Glutamatergic neuron (in vitro differentiated cells): ENCODE results near the gene CAPG. TPM values are rescaled to one million over a fixed set of nuclear protein-coding genes. Genes with fewer than 3 reads are reported as not detected.
"Not testable (repeated sequence)": the region's sequence is repeated elsewhere in the genome, so short reads cannot be mapped to it uniquely, and the experiment has no call there.

ENCODE experiments used
- DNase-seq: peaks from one replicate; pipeline ENCODE4 v3.0.0; 2022
- H3K27ac Mint-ChIP-seq: one replicate; pipeline ENCODE4 v1.8.0; 2020; ENCODE audit warnings: mild to moderate bottlenecking, mixed read lengths, inconsistent platforms; ENCODE audit not compliant: unreplicated experiment
- H3K27me3 Mint-ChIP-seq: one replicate; pipeline ENCODE4 v1.8.0; 2020; ENCODE audit warnings: mild to moderate bottlenecking, moderate library complexity, mixed read lengths, inconsistent platforms; ENCODE audit not compliant: unreplicated experiment
- H3K36me3 Mint-ChIP-seq: one replicate; pipeline ENCODE4 v1.8.0; 2020; ENCODE audit warnings: mild to moderate bottlenecking, mixed read lengths, inconsistent platforms; ENCODE audit not compliant: unreplicated experiment
- H3K4me1 Mint-ChIP-seq: one replicate; pipeline ENCODE4 v1.8.0; 2020; ENCODE audit warnings: mild to moderate bottlenecking, low read depth, mixed read lengths, inconsistent platforms; ENCODE audit not compliant: unreplicated experiment
- H3K4me3 Mint-ChIP-seq: one replicate; pipeline ENCODE4 v1.8.0; 2020; ENCODE audit warnings: mild to moderate bottlenecking, mixed read lengths, inconsistent platforms; ENCODE audit not compliant: unreplicated experiment
- H3K9me3 Mint-ChIP-seq: one replicate; pipeline ENCODE4 v1.8.0; 2020; ENCODE audit warnings: mild to moderate bottlenecking, moderate library complexity, mixed read lengths, inconsistent platforms; ENCODE audit not compliant: unreplicated experiment
- CTCF ChIP-seq: fragments of 200-600 bp; sonication (generic); IDR thresholded peaks from one replicate; pipeline ENCODE4 v1.5.0; 2021; ENCODE audit not compliant: partially characterized antibody, unreplicated experiment
- total RNA-seq: library from RNA; stranded (reverse); fragmentation: NEBNext Ultra II Directional; extraction: Animal tissue kit (Norgen Biotek cat#: 25700); gene quantifications from one replicate; pipeline ENCODE4 v1.2.1, GENCODE V29; 2021; ENCODE audit not compliant: unreplicated experiment

CAPG gene
- total RNA-seq, 1 donor from 2014 or later = 15.5 TPM

GRCh38 chr2:85387754-85388153, 22.4 kb downstream of the CAPG start:
- TF ChIP-seq CTCF = no peak
- no peaks in the 10 kb centered on the region for H3K27me3 Mint-ChIP-seq
- no peak for DNase-seq
- H3K4me3 Mint-ChIP-seq = no peak overlapping the region
- no peaks in the 10 kb centered on the region for H3K9me3 Mint-ChIP-seq
- no peak overlapping the region for H3K27ac Mint-ChIP-seq
- H3K36me3 Mint-ChIP-seq = peaks cover 7% of the 10 kb centered on the region
- peaks cover 3% of the 10 kb centered on the region for H3K4me1 Mint-ChIP-seq

- Mint-ChIP-seq H3K27ac (no peak overlapping the region), H3K9me3 (no peaks in the 10 kb centered on the region), H3K27me3 (no peaks in the 10 kb centered on the region), H3K36me3 (peaks cover 9% of the 10 kb centered on the region), H3K4me1 (peaks cover 3% of the 10 kb centered on the region), H3K4me3 (no peak overlapping the region)
- no peak for TF ChIP-seq CTCF
- DNase-seq = no peak
These were observed 24.4 kb downstream of the CAPG start for GRCh38 chr2:85385746-85386145.

GRCh38 chr2:85383850-85384249, 26.3 kb downstream of the CAPG start:
- H3K27me3 Mint-ChIP-seq = no peaks in the 10 kb centered on the region
- no peaks in the 10 kb centered on the region for H3K9me3 Mint-ChIP-seq
- no peak overlapping the region for H3K27ac Mint-ChIP-seq
- no peak overlapping the region for H3K4me3 Mint-ChIP-seq
- TF ChIP-seq CTCF = no peak
- peaks cover 13% of the 10 kb centered on the region for H3K36me3 Mint-ChIP-seq
- H3K4me1 Mint-ChIP-seq = peaks cover 3% of the 10 kb centered on the region
- no peak for DNase-seq

GRCh38 chr2:85383151-85383550, 27.0 kb downstream of the CAPG start:
- not testable (repeated sequence) for H3K27ac Mint-ChIP-seq, H3K4me1 Mint-ChIP-seq, H3K9me3 Mint-ChIP-seq, H3K4me3 Mint-ChIP-seq, H3K27me3 Mint-ChIP-seq, DNase-seq
- peaks cover 20% of the 10 kb centered on the region for H3K36me3 Mint-ChIP-seq

GRCh38 chr2:85380048-85380447, 30.1 kb downstream of the CAPG start:
- no peak for TF ChIP-seq CTCF
- no peak for DNase-seq
- Mint-ChIP-seq H3K27me3 (no peaks in the 10 kb centered on the region), H3K4me1 (no peaks in the 10 kb centered on the region), H3K4me3 (no peak overlapping the region), H3K9me3 (no peaks in the 10 kb centered on the region), H3K27ac (no peak overlapping the region), H3K36me3 (peaks cover 27% of the 10 kb centered on the region)

- peaks cover 31% of the 10 kb centered on the region for H3K36me3 Mint-ChIP-seq
These were observed 31.9 kb downstream of the CAPG start for GRCh38 chr2:85378257-85378656.

More at GRCh38 chr2:85378257-85378656, 31.9 kb downstream of the CAPG start:
- no peaks in the 10 kb centered on the region for H3K4me1 Mint-ChIP-seq
- no peaks in the 10 kb centered on the region for H3K27me3 Mint-ChIP-seq
- H3K9me3 Mint-ChIP-seq = no peaks in the 10 kb centered on the region
- DNase-seq = no peak
- TF ChIP-seq CTCF = no peak
- no peak overlapping the region for H3K4me3 Mint-ChIP-seq
- H3K27ac Mint-ChIP-seq = no peak overlapping the region
